ENCODE measurements around the gene TMEM217. TPM values are rescaled to one million over a fixed set of nuclear protein-coding genes. Genes with fewer than 3 reads are reported as not detected.

Gene TMEM217
- total and polyA plus RNA-seq, 2 experiments from 2014 or later, result 1.3 to 4.5 TPM

DNA sequence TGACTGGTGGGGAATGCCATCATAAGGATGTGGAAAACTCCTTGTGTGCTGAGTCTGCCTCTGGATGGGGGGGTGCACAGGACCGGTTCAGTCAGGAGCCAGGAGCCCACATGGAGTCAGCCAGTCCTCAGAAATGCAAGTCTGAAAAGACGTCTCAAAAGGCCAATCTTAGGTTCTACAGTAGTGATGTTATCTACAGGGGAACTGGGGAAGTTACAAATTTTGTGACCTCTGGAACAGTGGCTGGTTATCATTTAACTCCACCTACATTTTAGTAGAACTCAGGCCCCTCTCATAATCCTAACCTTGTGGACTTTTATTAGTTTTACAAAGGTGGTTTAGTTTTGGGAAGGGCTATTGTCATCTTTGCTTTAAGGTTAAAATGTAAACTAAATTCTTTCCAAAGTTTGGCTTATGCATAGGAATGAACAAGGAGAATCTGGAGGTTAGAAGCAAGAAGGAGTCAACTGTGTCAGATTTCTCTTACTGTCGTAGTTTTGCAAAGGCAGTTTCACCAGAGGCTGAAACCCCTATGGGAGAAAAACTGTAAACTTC lies 14.1 kb downstream of the TMEM217 start:
- Histone ChIP-seq H3K9me3 (ENCODE audit: low read depth) (no peaks in the 10 kb centered on the region), H3K4me3 (no peak overlapping the region), H3K4me1 (ENCODE audit: low read depth) (peaks cover 5% of the 10 kb centered on the region), H3K36me3 (no peaks in the 10 kb centered on the region), H3K27ac (no peak overlapping the region), H3K27me3 (no peaks in the 10 kb centered on the region)
- TF ChIP-seq, protein P1, sequence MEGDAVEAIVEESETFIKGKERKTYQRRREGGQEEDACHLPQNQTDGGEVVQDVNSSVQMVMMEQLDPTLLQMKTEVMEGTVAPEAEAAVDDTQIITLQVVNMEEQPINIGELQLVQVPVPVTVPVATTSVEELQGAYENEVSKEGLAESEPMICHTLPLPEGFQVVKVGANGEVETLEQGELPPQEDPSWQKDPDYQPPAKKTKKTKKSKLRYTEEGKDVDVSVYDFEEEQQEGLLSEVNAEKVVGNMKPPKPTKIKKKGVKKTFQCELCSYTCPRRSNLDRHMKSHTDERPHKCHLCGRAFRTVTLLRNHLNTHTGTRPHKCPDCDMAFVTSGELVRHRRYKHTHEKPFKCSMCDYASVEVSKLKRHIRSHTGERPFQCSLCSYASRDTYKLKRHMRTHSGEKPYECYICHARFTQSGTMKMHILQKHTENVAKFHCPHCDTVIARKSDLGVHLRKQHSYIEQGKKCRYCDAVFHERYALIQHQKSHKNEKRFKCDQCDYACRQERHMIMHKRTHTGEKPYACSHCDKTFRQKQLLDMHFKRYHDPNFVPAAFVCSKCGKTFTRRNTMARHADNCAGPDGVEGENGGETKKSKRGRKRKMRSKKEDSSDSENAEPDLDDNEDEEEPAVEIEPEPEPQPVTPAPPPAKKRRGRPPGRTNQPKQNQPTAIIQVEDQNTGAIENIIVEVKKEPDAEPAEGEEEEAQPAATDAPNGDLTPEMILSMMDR (IDR thresholded peaks at IDR 0.05; ENCODE audit: low read depth, low read length), result no peak
- DNase-seq (ENCODE audit: low read depth in 1 of 2, low spot score in 1 of 2), result no peak

DNA sequence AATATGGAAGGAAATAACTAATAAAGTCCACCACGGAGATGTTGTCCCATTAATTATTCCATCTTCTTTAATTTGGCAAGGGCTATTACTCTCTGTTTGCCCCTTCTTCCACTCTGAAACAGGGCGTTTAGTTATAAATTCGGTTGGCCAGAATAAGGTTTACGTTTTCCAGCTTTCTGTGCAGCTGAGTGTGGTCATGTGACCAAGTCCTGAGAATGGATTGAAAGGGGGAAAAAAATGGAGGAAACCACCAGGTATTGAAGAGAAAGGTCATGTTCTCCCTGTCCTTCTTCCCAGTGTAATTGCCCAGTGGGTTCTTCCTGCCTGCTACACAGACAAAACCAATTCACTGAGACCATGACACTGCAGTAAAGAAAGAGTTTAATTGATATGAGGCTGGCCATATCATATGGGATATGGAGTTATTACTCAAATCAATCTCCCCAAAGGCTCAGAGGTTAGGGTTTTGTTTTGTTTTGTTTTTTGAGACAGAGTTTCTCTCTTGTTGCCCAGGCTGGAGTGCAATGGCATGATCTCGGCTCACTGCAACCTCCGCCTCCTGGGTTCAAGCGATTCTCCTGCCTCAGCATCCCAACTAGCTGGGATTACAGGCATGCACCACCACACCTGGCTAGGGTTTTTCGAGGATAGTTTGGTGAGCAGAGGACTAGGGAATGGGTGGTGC lies 14.7 kb downstream of the TMEM217 start:
- Histone ChIP-seq H3K27me3 (no peaks in the 10 kb centered on the region), H3K27ac (no peak overlapping the region), H3K4me3 (no peak overlapping the region), H3K4me1 (ENCODE audit: low read depth) (peaks cover 5% of the 10 kb centered on the region), H3K9me3 (ENCODE audit: low read depth) (no peaks in the 10 kb centered on the region), H3K36me3 (no peaks in the 10 kb centered on the region)
- no peak for DNase-seq (ENCODE audit: low read depth in 1 of 2, low spot score in 1 of 2)
- TF ChIP-seq, protein P1 (IDR thresholded peaks at IDR 0.05; ENCODE audit: low read depth, low read length), result no peak

- peak in 1 of 2 donors; percentile 98 for DNase-seq (ENCODE audit: low read depth in 1 of 2, low spot score in 1 of 2)
- no peak overlapping the region for H3K4me3 ChIP-seq
- no peaks in the 10 kb centered on the region for H3K27me3 ChIP-seq
- H3K9me3 ChIP-seq (ENCODE audit: low read depth), result no peaks in the 10 kb centered on the region
- no peaks in the 10 kb centered on the region for H3K36me3 ChIP-seq
- H3K4me1 ChIP-seq (ENCODE audit: low read depth), result peaks cover 5% of the 10 kb centered on the region
- TF ChIP-seq, protein P1 (IDR thresholded peaks at IDR 0.05; ENCODE audit: low read depth, low read length), result no peak
- H3K27ac ChIP-seq, result no peak overlapping the region
Measured at GRCh38 chr6:37242429-37243052, 15.4 kb downstream of the TMEM217 start.

GRCh38 chr6:37241775-37242428 lies 16.0 kb downstream of the TMEM217 start:
- no peak for DNase-seq (ENCODE audit: low read depth in 1 of 2, low spot score in 1 of 2)

DNA sequence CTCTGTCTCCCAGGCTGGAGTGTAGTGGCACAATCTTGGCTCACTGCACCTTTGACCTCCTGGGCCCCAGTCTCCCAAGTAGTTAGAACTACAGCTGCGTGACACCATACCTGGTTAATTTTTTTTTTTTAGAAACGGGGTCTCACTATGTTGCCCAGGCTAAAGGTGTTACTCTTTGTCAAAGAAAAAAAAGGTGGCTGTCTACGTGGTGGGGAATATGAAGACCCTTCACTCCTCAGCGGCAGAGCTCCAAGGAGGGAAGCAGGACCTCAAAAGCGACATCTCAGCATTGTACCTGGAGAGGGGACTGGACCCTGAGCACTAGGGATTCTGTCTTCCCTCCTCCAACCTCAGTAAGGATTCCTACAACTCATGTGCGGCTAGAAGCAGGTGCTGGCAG lies 16.8 kb downstream of the TMEM217 start:
- TF ChIP-seq, protein P1 (IDR thresholded peaks at IDR 0.05; ENCODE audit: low read depth, low read length), result no peak
- Histone ChIP-seq H3K36me3 (no peaks in the 10 kb centered on the region), H3K9me3 (ENCODE audit: low read depth) (no peaks in the 10 kb centered on the region), H3K27ac (no peak overlapping the region), H3K4me1 (ENCODE audit: low read depth) (peaks cover 5% of the 10 kb centered on the region), H3K27me3 (no peaks in the 10 kb centered on the region), H3K4me3 (no peak overlapping the region)
- DNase-seq (ENCODE audit: low read depth in 1 of 2, low spot score in 1 of 2), result no peak

More at GRCh38 chr6:37241775-37242428, 16.0 kb downstream of the TMEM217 start:
- Histone ChIP-seq H3K4me3 (no peak overlapping the region), H3K9me3 (ENCODE audit: low read depth) (no peaks in the 10 kb centered on the region), H3K36me3 (no peaks in the 10 kb centered on the region), H3K4me1 (ENCODE audit: low read depth) (peaks cover 5% of the 10 kb centered on the region), H3K27ac (no peak overlapping the region), H3K27me3 (no peaks in the 10 kb centered on the region)
- TF ChIP-seq, protein P1 (IDR thresholded peaks at IDR 0.05; ENCODE audit: low read depth, low read length), result no peak
